IMR-90 (cell line): Measurements from ENCODE around the gene SNRNP35. TPM values are rescaled to one million over a fixed set of nuclear protein-coding genes. Genes with fewer than 3 reads are reported as not detected.
A peak's percentile ranks its signal among the peaks of the same experiment; 100 is the strongest.

Experiments
- ATAC-seq: fragments of 200-7000 bp; cut with Tn5 transposase; 2 replicates; pipeline ENCODE4 v1.9.1; 2020; ENCODE audit warnings: low read depth, mild to moderate bottlenecking, moderate library complexity
- BruUV-seq: library from RNA; stranded (reverse); fragments of 400-500 nt; replicated peaks from 2 replicates; lab custom pipeline; 2021; lab: Mats Ljungman, UMichigan
- CTCF ChIA-PET: fragments of 300-600 bp; formaldehyde crosslinking; extraction: SDS; loops from one replicate; lab custom pipeline; 2021; ENCODE audit warnings: antibody characterized with exemption; lab: Yijun Ruan, JAX
- POLR2A ChIA-PET: fragments of 300-600 bp; sonication (Branson Sonifier 250); formaldehyde crosslinking; loops from one replicate; lab custom pipeline; 2022; ENCODE audit warnings: antibody characterized with exemption; ENCODE audit not compliant: unreplicated experiment; lab: Charles Lee
- DNase-seq: peaks from one replicate; pipeline ENCODE4 v3.0.0; 2013
- H2AFZ ChIP-seq: replicated peaks from 2 replicates; pipeline ENCODE3; 2013; ENCODE audit warnings: low read length, mild to moderate bottlenecking; ENCODE audit not compliant: poor library complexity
- H2AK5ac ChIP-seq: 2 replicates; pipeline ENCODE4 v1.6.1; 2013; ENCODE audit warnings: low read depth, low read length, inconsistent platforms
- H2AK9ac ChIP-seq: replicated peaks from 2 replicates; pipeline ENCODE3; 2013; ENCODE audit warnings: mild to moderate bottlenecking, low read depth, low read length, moderate library complexity; ENCODE audit not compliant: poor library complexity
- H2BK120ac ChIP-seq: 2 replicates; pipeline ENCODE4 v1.6.1; 2013; ENCODE audit warnings: low read depth, low read length, inconsistent platforms
- H2BK15ac ChIP-seq: 3 replicates; pipeline ENCODE4 v1.6.1; 2013; ENCODE audit warnings: low read depth, low read length, inconsistent platforms
- H2BK20ac ChIP-seq: 2 replicates; pipeline ENCODE4 v1.6.1; 2013; ENCODE audit warnings: low read depth, mild to moderate bottlenecking, inconsistent platforms, low read length, moderate library complexity
- H2BK5ac ChIP-seq: 2 replicates; pipeline ENCODE4 v1.6.1; 2013; ENCODE audit warnings: mild to moderate bottlenecking, low read depth, low read length, inconsistent platforms; ENCODE audit not compliant: poor library complexity, severe bottlenecking
- H3K14ac ChIP-seq: replicated peaks from 2 replicates; pipeline ENCODE4 v1.6.1; 2013; ENCODE audit warnings: low read depth, low read length, inconsistent platforms
- H3K18ac ChIP-seq: 2 replicates; pipeline ENCODE4 v1.6.1; 2013; ENCODE audit warnings: low read depth, low read length, control low read depth
- H3K23ac ChIP-seq: 2 replicates; pipeline ENCODE4 v1.6.1; 2013; ENCODE audit warnings: low read depth, low read length, inconsistent platforms
- H3K27ac ChIP-seq: 2 replicates; pipeline ENCODE4 v1.5.1; 2013; ENCODE audit warnings: mild to moderate bottlenecking, control low read depth, low read length; ENCODE audit not compliant: insufficient read depth
- H3K27me3 ChIP-seq: 2 replicates; pipeline ENCODE4 v1.6.1; 2013; ENCODE audit warnings: low read length; ENCODE audit not compliant: control insufficient read depth, insufficient read depth
- H3K36me3 ChIP-seq: 2 replicates; pipeline ENCODE4 v1.6.1; 2013; ENCODE audit warnings: low read length, mixed read lengths; ENCODE audit not compliant: control insufficient read depth, insufficient read depth
- H3K4ac ChIP-seq: 2 replicates; pipeline ENCODE4 v1.6.1; 2013; ENCODE audit warnings: low read depth, low read length, inconsistent platforms
- H3K4me1 ChIP-seq: 2 replicates; pipeline ENCODE4 v1.6.1; 2013; ENCODE audit warnings: low read length, mixed read lengths; ENCODE audit not compliant: control insufficient read depth, insufficient read depth
- H3K4me2 ChIP-seq: 2 replicates; pipeline ENCODE4 v1.6.1; 2013; ENCODE audit warnings: low read depth, mild to moderate bottlenecking, control low read depth, low read length, moderate library complexity
- H3K4me3 ChIP-seq: 2 replicates; pipeline ENCODE4 v1.5.1; 2013; ENCODE audit warnings: low read depth, mild to moderate bottlenecking, control low read depth, low read length, moderate library complexity; ENCODE audit not compliant: insufficient read depth
- H3K56ac ChIP-seq: 2 replicates; pipeline ENCODE4 v1.6.1; 2013; ENCODE audit warnings: low read length, inconsistent platforms; ENCODE audit not compliant: insufficient read depth; ENCODE audit errors: extremely low read depth
- H3K79me1 ChIP-seq, 2 experiments: 2 replicates each; pipeline ENCODE4 v1.6.1; 2013; ENCODE audit warnings: low read length in 2 of 2, inconsistent platforms in 1 of 2, low read depth in 1 of 2
- H3K9ac ChIP-seq: 2 replicates; pipeline ENCODE4 v1.6.1; 2013; ENCODE audit warnings: low read depth, low read length, control low read depth
- H3K9me1 ChIP-seq: 2 replicates; pipeline ENCODE4 v1.6.1; 2013; ENCODE audit warnings: low read length, inconsistent platforms; ENCODE audit not compliant: insufficient read depth
- H3K9me3 ChIP-seq: 2 replicates; pipeline ENCODE4 v1.6.1; 2013; ENCODE audit warnings: low read length; ENCODE audit not compliant: control insufficient read depth, insufficient read depth
- H4K20me1 ChIP-seq: 2 replicates; pipeline ENCODE4 v1.6.1; 2013; ENCODE audit warnings: low read length, inconsistent platforms; ENCODE audit not compliant: insufficient read depth
- H4K5ac ChIP-seq: 2 replicates; pipeline ENCODE4 v1.6.1; 2013; ENCODE audit warnings: mild to moderate bottlenecking, low read depth, low read length, control low read depth
- H4K8ac ChIP-seq, 2 experiments: 2 replicates each; pipeline ENCODE4 v1.6.1; 2013; ENCODE audit warnings: low read depth in 2 of 2, low read length in 2 of 2, control low read depth in 1 of 2, inconsistent platforms in 1 of 2
- H4K91ac ChIP-seq: 2 replicates; pipeline ENCODE4 v1.6.1; 2013; ENCODE audit warnings: low read depth, low read length, inconsistent platforms; ENCODE audit not compliant: insufficient read depth
- BHLHE40 ChIP-seq: fragments of 150-350 bp; IDR thresholded peaks from 2 replicates; pipeline ENCODE4 v1.6.1; 2016; ENCODE audit warnings: mild to moderate bottlenecking, low read depth, low read length
- CEBPB ChIP-seq: IDR thresholded peaks from 2 replicates; pipeline ENCODE4 v1.6.1; 2012; ENCODE audit warnings: low read depth, low read length, improper control_type of control experiment
- CHD1 ChIP-seq: IDR thresholded peaks from 2 replicates; pipeline ENCODE4 v1.6.1; 2012; ENCODE audit warnings: low read depth, low read length, improper control_type of control experiment
- CTCF ChIP-seq: conservative IDR thresholded peaks from 2 replicates; pipeline ENCODE4 v1.5.1; 2012; ENCODE audit warnings: mild to moderate bottlenecking, low read depth, low read length, improper control_type of control experiment
- ELK1 ChIP-seq: fragments of 150-350 bp; IDR thresholded peaks from 2 replicates; pipeline ENCODE4 v1.6.1; 2016; ENCODE audit warnings: low read depth, mild to moderate bottlenecking, low read length, moderate library complexity, borderline replicate concordance
- FOS ChIP-seq: fragments of 150-350 bp; IDR thresholded peaks from 2 replicates; pipeline ENCODE4 v1.6.1; 2016; ENCODE audit warnings: low read depth, low read length
- MAFK ChIP-seq: IDR thresholded peaks from 2 replicates; pipeline ENCODE4 v1.6.1; 2012; ENCODE audit warnings: low read depth, low read length, improper control_type of control experiment
- MAZ ChIP-seq: IDR thresholded peaks from 2 replicates; pipeline ENCODE4 v1.6.1; 2012; ENCODE audit warnings: low read depth, mild to moderate bottlenecking, low read length, improper control_type of control experiment, moderate library complexity, borderline replicate concordance
- MXI1 ChIP-seq: IDR thresholded peaks from 2 replicates; pipeline ENCODE4 v1.6.1; 2012; ENCODE audit warnings: low read depth, mild to moderate bottlenecking, low read length, moderate library complexity, borderline replicate concordance
- NFE2L2 ChIP-seq: fragments of 150-350 bp; IDR thresholded peaks from 2 replicates; pipeline ENCODE4 v1.6.1; 2016; ENCODE audit warnings: low read depth, mild to moderate bottlenecking, low read length
- POLR2A ChIP-seq: IDR thresholded peaks from 2 replicates; pipeline ENCODE4 v1.6.1; 2012; ENCODE audit warnings: mild to moderate bottlenecking, low read depth, low read length
- RCOR1 ChIP-seq: IDR thresholded peaks from 2 replicates; pipeline ENCODE4 v1.6.1; 2012; ENCODE audit warnings: mild to moderate bottlenecking, low read length, improper control_type of control experiment; ENCODE audit not compliant: insufficient replicate concordance
- RFX5 ChIP-seq: IDR thresholded peaks from 2 replicates; pipeline ENCODE4 v1.8.0; 2012; ENCODE audit warnings: low read depth, mild to moderate bottlenecking, low read length, moderate library complexity
- SMC3 ChIP-seq: fragments of 150-350 bp; IDR thresholded peaks from 2 replicates; pipeline ENCODE4 v1.6.1; 2016; ENCODE audit warnings: low read depth, mild to moderate bottlenecking, antibody characterized with exemption, low read length, moderate library complexity
- USF2 ChIP-seq: fragments of 150-350 bp; IDR thresholded peaks from 2 replicates; pipeline ENCODE4 v1.6.1; 2017; ENCODE audit warnings: mild to moderate bottlenecking, antibody characterized with exemption, low read length, low read depth
- WGBS, 2 experiments: methylation state at CpG; one replicate each; pipeline versions ENCODE4 v1.1.5 to v1.1.7; 2013; ENCODE audit warnings: missing lambda C conversion rate in 2 of 2; ENCODE audit not compliant: insufficient read length in 1 of 2; ENCODE audit errors: extremely low coverage in 2 of 2; 5-methylcytosine and 5-hydroxymethylcytosine counted together
- dilution Hi-C: fragments of 300-500 bp; cut with HindIII; formaldehyde crosslinking; loops from one replicate; pipeline ENCODE4 v1.14.3; 2018; ENCODE audit warnings: low sequenced_read_pairs; ENCODE audit not compliant: unreplicated experiment
- in situ Hi-C: fragments of 300-500 bp; cut with MboI; formaldehyde crosslinking; loops from 3 replicates; pipeline ENCODE4 v1.14.3; 2019; ENCODE audit warnings: low sequenced_read_pairs, inconsistent platforms, mixed read lengths
- intact Hi-C: fragments of 100-400 bp; cut with micrococcal nuclease; formaldehyde crosslinking; loops from 2 replicates; pipeline ENCODE4 v1.10.0; 2022
- polyA plus RNA-seq, 3 experiments: library from polyadenylated mRNA; depleted of rRNA; stranded (reverse); fragments of >200 nt; gene quantifications; 2 replicates each; pipeline ENCODE4 v1.2.3, GENCODE V29; 2012; ENCODE audit warnings: low replicate concordance in 1 of 3
- total RNA-seq: library from RNA; depleted of rRNA; stranded (reverse); fragments of >200 nt; gene quantifications from 2 replicates; pipeline ENCODE4 v1.2.3, GENCODE V29; 2012

Gene SNRNP35
- total and polyA plus RNA-seq, 2 of the 4 experiments (the other 2 are of a cell fraction): 4.7 to 15.4 TPM

- CTCF ChIA-PET: no interaction called here
- H3K9me1 ChIP-seq: no peaks in the 10 kb centered on the region; the same call in 1 of the 2 replicates
- no TSS peak for BruUV-seq
- dilution Hi-C loops (no loop called here), intact Hi-C loops (no loop called here), in situ Hi-C loops (no loop called here)
- no peak overlapping the region for H2AK5ac ChIP-seq
- no peak overlapping the region for H2BK5ac ChIP-seq
- H2BK20ac ChIP-seq: no peak overlapping the region
- H4K91ac ChIP-seq: no peak overlapping the region
- H3K4ac ChIP-seq: no peak overlapping the region
- H3K79me1 ChIP-seq: no peaks in the 10 kb centered on the region; a peak in 1 of 4 replicates
- POLR2A ChIA-PET: no interaction called here
- no peak overlapping the region for H3K23ac ChIP-seq
- no peaks in the 10 kb centered on the region for H4K20me1 ChIP-seq
- no peak overlapping the region for H3K18ac ChIP-seq
- H2BK120ac ChIP-seq: no peak overlapping the region
- H3K56ac ChIP-seq: no peak overlapping the region
- H4K8ac ChIP-seq: peak overlapping the region in 1 of 2 experiments; percentile 7; a peak in 1 of 4 replicates
- no peak overlapping the region for H3K14ac ChIP-seq
- no peak overlapping the region for H3K9ac ChIP-seq
- H3K4me3 ChIP-seq: no peak overlapping the region
- ATAC-seq (no peak; the same call in 1 of the 2 replicates), DNase-seq (no peak)
- 89% methylated on average over 3 of the region's 18 CpGs; no CpG with 5 or more reads in 1 of the 2 experiments for WGBS, 2 experiments
- no peak overlapping the region for H4K5ac ChIP-seq
- peak overlapping the region; percentile 65 for H2AK9ac ChIP-seq
- H3K27ac ChIP-seq: no peak overlapping the region
- peaks cover 4% of the 10 kb centered on the region; the same call in 1 of the 2 replicates for H3K4me1 ChIP-seq
- peaks cover 24% of the 10 kb centered on the region for H3K36me3 ChIP-seq
- no peak overlapping the region for H2BK15ac ChIP-seq
- H3K4me2 ChIP-seq: no peak overlapping the region
- peak overlapping the region; percentile 32 for H2AFZ ChIP-seq
- H3K27me3 ChIP-seq: no peaks in the 10 kb centered on the region
- H3K9me3 ChIP-seq: no peaks in the 10 kb centered on the region
- TF ChIP-seq CHD1: no peak
- TF ChIP-seq RCOR1: no peak
- TF ChIP-seq CEBPB: no peak
- no peak for TF ChIP-seq RFX5
- TF ChIP-seq MXI1: no peak
- no peak for TF ChIP-seq NFE2L2
- TF ChIP-seq POLR2A: no peak
- TF ChIP-seq CTCF: no peak
- TF ChIP-seq SMC3: no peak
- TF ChIP-seq BHLHE40: no peak
- no peak for TF ChIP-seq MAFK
- no peak for TF ChIP-seq USF2
- no peak for TF ChIP-seq MAZ
- no peak for TF ChIP-seq ELK1
- no peak for TF ChIP-seq FOS
Observed at GRCh38 chr12:123494124-123494851, 36.3 kb downstream of the SNRNP35 start.
